Measurements from ENCODE around the gene PLCB4.

GRCh38 chr20:9342651-9343050 lies 273.8 kb downstream of the PLCB4 start:
- TF ChIP-seq CTCF (conservative IDR thresholded peaks at IDR 0.05 in 1 of 2, IDR thresholded peaks at IDR 0.05 in 1 of 2; ENCODE audit: extremely low read depth in 1 of 2, insufficient read depth in 1 of 2, low read depth in 1 of 2, low read length in 2 of 2) (no peak), EZH2 (IDR thresholded peaks at IDR 0.05; ENCODE audit: borderline replicate concordance, low read length) (no peak)
